GM18502 (cell line): ENCODE measurements around the gene TYR.
"Not testable (repeated sequence)": the region's sequence is repeated elsewhere in the genome, so short reads cannot be mapped to it uniquely, and the experiment has no call there.

Experiments used
- ATAC-seq: cut with Tn5 transposase; IDR thresholded peaks from one replicate; pipeline ENCODE4 v1.9.1; 2021; ENCODE audit warnings: mild to moderate bottlenecking; ENCODE audit not compliant: unreplicated experiment, poor library complexity

The TYR gene

GRCh38 chr11:89267660-89268302 is 90.1 kb downstream of the TYR start:
- ATAC-seq: no peak

GRCh38 chr11:89272540-89273088 is 94.9 kb downstream of the TYR start:
- ATAC-seq: not testable (repeated sequence)

- not testable (repeated sequence) for ATAC-seq
These were observed 95.5 kb downstream of the TYR start for GRCh38 chr11:89273220-89273619.

DNA sequence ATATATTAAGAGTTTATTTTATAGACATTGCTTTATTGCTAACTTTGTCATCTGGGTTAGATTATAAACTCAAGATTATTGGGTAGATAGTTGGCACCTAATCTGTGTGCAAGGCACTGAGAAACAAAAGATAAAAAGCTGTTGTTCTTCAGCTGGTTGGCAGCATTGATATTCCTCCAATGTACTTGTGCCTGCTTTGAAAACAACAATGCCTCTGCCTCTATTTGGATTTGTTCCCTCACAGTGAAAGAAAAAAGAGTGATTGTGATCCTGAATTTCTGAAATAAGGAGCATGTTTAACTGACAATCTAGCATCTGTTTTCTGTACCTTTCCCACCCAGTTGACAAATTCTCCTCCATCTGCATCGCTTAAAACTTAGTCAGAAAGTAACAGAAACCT is 98.3 kb downstream of the TYR start:
- no peak for ATAC-seq

DNA sequence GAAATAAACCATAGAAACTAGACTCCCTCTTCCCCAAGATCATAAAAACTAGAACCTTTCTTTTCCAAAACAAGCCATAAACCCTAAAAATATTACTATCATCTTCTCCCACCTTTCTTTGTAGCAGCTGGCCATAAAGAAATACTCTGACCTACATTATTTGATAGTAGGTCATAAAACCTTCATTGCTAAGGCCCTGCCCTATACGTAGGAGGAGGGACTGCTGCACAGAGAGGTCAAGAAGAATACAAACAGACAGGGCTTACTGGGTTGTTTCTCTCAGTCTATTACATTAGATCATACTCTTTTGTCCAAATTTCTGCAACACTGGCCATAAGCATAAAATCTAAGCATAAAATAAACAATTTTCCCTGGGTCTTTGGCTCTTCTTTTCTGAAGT is 101.5 kb downstream of the TYR start:
- ATAC-seq: no peak

GRCh38 chr11:89281032-89281677 is 103.5 kb downstream of the TYR start:
- not testable (repeated sequence) for ATAC-seq

GRCh38 chr11:89286601-89287000 is 108.9 kb downstream of the TYR start:
- ATAC-seq: not testable (repeated sequence)

GRCh38 chr11:89288004-89288403 is 110.3 kb downstream of the TYR start:
- not testable (repeated sequence) for ATAC-seq

DNA sequence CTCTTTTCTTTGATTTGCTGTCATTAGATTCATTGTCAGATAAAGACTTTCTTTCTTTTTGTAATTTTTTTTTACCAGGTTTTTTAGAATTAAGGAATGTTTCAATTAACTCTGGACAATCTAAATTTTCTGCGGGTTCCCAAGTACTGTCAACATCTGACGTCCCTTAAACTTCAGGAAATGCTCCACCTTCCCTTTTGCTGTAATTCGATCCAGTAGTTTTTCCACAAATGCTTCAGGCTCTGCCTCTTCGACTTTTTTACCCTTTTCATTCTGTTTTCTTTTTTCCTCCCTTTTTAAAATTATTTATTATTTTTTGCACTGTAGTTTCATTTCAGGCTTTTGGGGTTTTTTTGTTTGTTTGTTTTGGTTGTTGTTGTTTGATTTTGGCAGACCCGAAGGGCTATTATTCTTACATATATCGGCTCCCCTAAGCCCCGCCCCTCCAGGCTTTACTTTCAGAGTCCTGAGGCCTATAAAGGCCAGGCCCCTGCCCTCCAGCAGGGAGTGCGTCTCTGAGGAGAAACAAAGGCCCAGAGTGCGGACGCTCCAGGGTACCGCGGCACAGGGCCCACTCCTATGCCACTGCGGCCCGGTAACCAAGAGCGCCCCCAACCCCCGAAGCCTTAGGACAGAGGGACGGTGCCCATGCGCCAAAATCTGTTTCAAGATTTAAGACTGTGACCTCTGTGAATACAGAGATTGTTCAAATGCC is 116.4 kb downstream of the TYR start:
- no peak for ATAC-seq

DNA sequence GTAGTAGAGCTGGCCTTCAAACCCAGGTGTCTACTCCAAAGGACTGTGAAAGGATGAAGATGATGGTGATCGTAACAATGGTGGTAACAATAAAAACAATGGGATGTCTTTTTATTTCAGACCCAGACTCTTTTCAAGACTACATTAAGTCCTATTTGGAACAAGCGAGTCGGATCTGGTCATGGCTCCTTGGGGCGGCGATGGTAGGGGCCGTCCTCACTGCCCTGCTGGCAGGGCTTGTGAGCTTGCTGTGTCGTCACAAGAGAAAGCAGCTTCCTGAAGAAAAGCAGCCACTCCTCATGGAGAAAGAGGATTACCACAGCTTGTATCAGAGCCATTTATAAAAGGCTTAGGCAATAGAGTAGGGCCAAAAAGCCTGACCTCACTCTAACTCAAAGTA is 117.3 kb downstream of the TYR start:
- not testable (repeated sequence) for ATAC-seq

DNA sequence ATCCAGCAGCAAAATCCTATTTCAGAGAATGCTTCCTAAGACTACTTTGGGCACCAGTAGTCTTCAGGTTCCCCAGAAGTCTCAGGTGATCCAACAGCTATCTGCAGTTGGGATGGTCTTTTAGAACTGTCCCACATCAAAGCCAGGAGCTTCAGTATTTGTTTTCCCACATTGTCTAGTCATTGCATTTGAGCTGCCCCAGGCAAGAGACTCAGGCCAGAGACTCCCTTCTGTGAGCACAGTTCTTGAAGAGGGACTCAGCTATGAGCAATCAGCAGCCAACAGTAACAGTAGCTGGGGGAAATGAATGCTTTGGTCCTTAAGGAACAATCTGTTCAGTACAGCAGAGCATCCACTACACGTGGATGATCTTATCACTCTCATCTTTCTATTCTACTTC is 125.4 kb downstream of the TYR start:
- not testable (repeated sequence) for ATAC-seq

- ATAC-seq: not testable (repeated sequence)
These were observed 130.6 kb downstream of the TYR start for GRCh38 chr11:89308272-89308671.

- ATAC-seq: not testable (repeated sequence)
These were observed 131.8 kb downstream of the TYR start for GRCh38 chr11:89309321-89309985.

GRCh38 chr11:89310607-89311006 is 132.9 kb downstream of the TYR start:
- ATAC-seq: not testable (repeated sequence)

GRCh38 chr11:89321401-89321800 is 143.7 kb downstream of the TYR start:
- ATAC-seq: no peak

GRCh38 chr11:89327885-89328284 is 150.2 kb downstream of the TYR start:
- ATAC-seq: no peak

DNA sequence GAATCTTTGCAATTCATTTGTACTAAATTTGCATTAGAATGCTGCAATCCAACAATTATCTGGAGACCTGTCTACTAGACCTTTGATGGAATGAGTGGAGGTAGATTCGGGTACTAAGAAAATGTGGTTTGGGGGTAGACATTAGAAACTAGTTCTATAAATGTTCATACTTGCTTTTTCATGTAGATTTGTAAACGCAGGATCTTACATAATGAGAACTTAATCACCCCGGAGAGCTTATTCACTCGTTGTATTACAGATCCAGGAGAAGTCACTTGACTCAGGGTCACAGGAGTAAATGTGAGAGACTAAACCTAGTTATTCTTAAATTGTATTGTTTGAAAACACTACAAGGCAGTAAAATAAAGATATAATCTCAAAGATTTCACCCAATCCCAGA is 154.3 kb downstream of the TYR start:
- ATAC-seq: not testable (repeated sequence)

GRCh38 chr11:89333704-89334103 is 156.0 kb downstream of the TYR start:
- not testable (repeated sequence) for ATAC-seq

GRCh38 chr11:89337100-89337650 is 159.5 kb downstream of the TYR start:
- ATAC-seq: not testable (repeated sequence)

GRCh38 chr11:89338073-89338472 is 160.4 kb downstream of the TYR start:
- not testable (repeated sequence) for ATAC-seq
